Heart left ventricle (tissue), 16 donors: ENCODE results near the gene SEZ6L. TPM values are rescaled to one million over a fixed set of nuclear protein-coding genes. Genes with fewer than 3 reads are reported as not detected.

ENCODE experiments used
- ATAC-seq, 4 donors: fragments of 200-7000 bp; cut with Tn5 transposase; one replicate each; pipeline ENCODE4 v1.9.1; 2020 to 2022; ENCODE audit warnings: moderate library complexity in 4 of 4, mild to moderate bottlenecking in 3 of 4, moderate number of reproducible peaks in 1 of 4
- DNase-seq, 5 donors: peaks; one replicate each; pipeline ENCODE4 v3.0.0-alpha.2; 2020
- H3K27ac ChIP-seq, 12 donors: fragments of 200-600 bp; sonication (generic) in 4 of 12; one replicate each; pipeline versions ENCODE4 v1.5.0 to v1.8.0; 2016 to 2022; ENCODE audit warnings: mild to moderate bottlenecking in 2 of 12
- H3K27me3 ChIP-seq, 9 donors: fragments of 200-600 bp; sonication (generic) in 2 of 9; one replicate each; pipeline versions ENCODE4 v1.5.1 to v1.8.0; 2016 to 2022; ENCODE audit warnings: mild to moderate bottlenecking in 3 of 9
- H3K36me3 ChIP-seq, 9 donors: fragments of 200-600 bp; sonication (generic) in 2 of 9; one replicate each; pipeline versions ENCODE4 v1.5.0 to v1.8.0; 2018 to 2022; ENCODE audit warnings: mild to moderate bottlenecking in 2 of 9
- H3K4me1 ChIP-seq, 12 donors: fragments of 200-600 bp; sonication (generic) in 4 of 12; one replicate each; pipeline versions ENCODE4 v1.5.0 to v1.8.0; 2016 to 2022; ENCODE audit warnings: mild to moderate bottlenecking in 3 of 12
- H3K4me3 ChIP-seq, 12 donors: fragments of 200-600 bp; sonication (generic) in 4 of 12; one replicate each; pipeline versions ENCODE4 v1.5.0 to v1.8.0; 2017 to 2022; ENCODE audit warnings: mild to moderate bottlenecking in 9 of 12, moderate library complexity in 4 of 12
- H3K9me3 ChIP-seq, 12 donors: fragments of 200-600 bp; sonication (generic) in 4 of 12; one replicate each; pipeline versions ENCODE4 v1.5.0 to v1.8.0; 2016 to 2022; ENCODE audit warnings: mild to moderate bottlenecking in 1 of 12
- POLR2A ChIP-seq, 2 donors: fragments of 450-650 bp; IDR thresholded peaks; one replicate each; pipeline ENCODE4 v1.6.1; 2017; ENCODE audit warnings: antibody characterized with exemption in 2 of 2, mild to moderate bottlenecking in 2 of 2, moderate library complexity in 2 of 2
- WGBS, 4 donors: extraction: QIAGEN DNeasy Blood & Tissue Kit in 2 of 4; methylation state at CpG; one replicate each; pipeline versions ENCODE4 v1.1.5 to v1.1.7; 2013 to 2018; 5-methylcytosine and 5-hydroxymethylcytosine counted together
- intact Hi-C, 10 donors: fragments of 100-400 bp; cut with DNase I; formaldehyde crosslinking; loops; one replicate each; pipeline versions ENCODE4 v1.11.1 to v1.14.2; 2022
- polyA plus RNA-seq, 2 donors: library from polyadenylated mRNA; stranded (reverse); fragments of 200-250 nt; gene quantifications; one replicate each; pipeline ENCODE4 v1.2.3, GENCODE V29; 2013
- total RNA-seq, 9 donors: library from RNA; depleted of rRNA in 2 of 9; stranded (reverse); fragments of >200 nt in 2 of 9; fragmentation: NEBNext Ultra II Directional in 3 of 9; extraction: Animal tissue kit (Norgen Biotek cat#: 25700) in 3 of 9; gene quantifications; one replicate each; pipeline versions ENCODE4 v1.1.0 to v1.2.4, GENCODE V29; 2016 to 2023
- TF ChIP-seq, protein P1 (sequence below), 12 donors: fragments of 200-600 bp; sonication (generic) in 4 of 12; IDR thresholded peaks; one replicate each; pipeline versions ENCODE4 v1.5.0 to v1.8.0; 2018 to 2022; ENCODE audit warnings: antibody characterized with exemption in 12 of 12, mild to moderate bottlenecking in 5 of 12
- donor health status: ischemic (EF 13 %, LVEDD 7.1; RV severe dilation, severe dysfunction).
- donor health status: healthy with polysubstance abuse.
- donor health status: DM: no; HTN: yes; CAD: no.
- donor health status: DM: no; HTN: no; CAD: no.
- donor health status: ischemic (EF 25% LVEDD 6.9; RV normal size, moderate dysfunction).
- donor health status: ischemic (EF 25% LVEDD 5.7; RV mildly dilated, moderate dysfunction).
- donor health status: healthy.
- donor health status: DM: yes; HTN: yes; CAD: no.
- donor health status: ischemic (EF 35%, LVEDD 5.7; RV mildly dilated, moderate dysfunction).
- donor health status: nonischemic (EF 11% LVEDD 7.7; RV severe dilation, severe dysfunction).
- donor health status: DM: yes; HTN: yes; CAD: no.
- donor health status: PGD.
- donor health status: ischemic (EF 29% LVEDD 5.4; RV normal size, mild dysfunction).
- donor health status: nonischemic (EF 23%, LVEDD 6.1; RV moderate dilation, normal function).

The SEZ6L gene
- total and polyA plus RNA-seq, 11 donors, result 0.04 to 1.6 (median 0.17) TPM; not detected in 2

DNA sequence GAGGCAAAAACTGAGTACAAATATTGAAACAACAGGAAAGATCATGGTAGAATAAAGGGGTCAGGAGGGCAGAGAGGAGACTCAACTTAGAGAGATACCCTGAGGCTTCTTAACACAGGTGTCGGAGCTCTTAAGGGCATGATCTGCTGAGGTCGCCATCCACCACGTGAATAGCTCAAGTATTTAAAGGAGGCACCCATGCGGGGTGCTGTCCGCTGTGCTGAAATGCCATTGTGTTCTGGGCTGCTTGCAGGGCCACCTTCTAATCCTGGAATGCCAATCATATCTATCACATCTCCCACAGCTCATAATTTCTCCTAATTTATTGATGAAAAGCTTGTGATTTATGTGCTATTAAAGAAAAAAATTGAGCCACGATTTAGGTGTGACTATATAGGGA, 90.2 kb downstream of the SEZ6L start:
- ATAC-seq (peak in 2 of 4 donors; percentile 48 to 57), DNase-seq (peak in 1 of 5 donors; percentile 35)
- TF ChIP-seq, protein P1, sequence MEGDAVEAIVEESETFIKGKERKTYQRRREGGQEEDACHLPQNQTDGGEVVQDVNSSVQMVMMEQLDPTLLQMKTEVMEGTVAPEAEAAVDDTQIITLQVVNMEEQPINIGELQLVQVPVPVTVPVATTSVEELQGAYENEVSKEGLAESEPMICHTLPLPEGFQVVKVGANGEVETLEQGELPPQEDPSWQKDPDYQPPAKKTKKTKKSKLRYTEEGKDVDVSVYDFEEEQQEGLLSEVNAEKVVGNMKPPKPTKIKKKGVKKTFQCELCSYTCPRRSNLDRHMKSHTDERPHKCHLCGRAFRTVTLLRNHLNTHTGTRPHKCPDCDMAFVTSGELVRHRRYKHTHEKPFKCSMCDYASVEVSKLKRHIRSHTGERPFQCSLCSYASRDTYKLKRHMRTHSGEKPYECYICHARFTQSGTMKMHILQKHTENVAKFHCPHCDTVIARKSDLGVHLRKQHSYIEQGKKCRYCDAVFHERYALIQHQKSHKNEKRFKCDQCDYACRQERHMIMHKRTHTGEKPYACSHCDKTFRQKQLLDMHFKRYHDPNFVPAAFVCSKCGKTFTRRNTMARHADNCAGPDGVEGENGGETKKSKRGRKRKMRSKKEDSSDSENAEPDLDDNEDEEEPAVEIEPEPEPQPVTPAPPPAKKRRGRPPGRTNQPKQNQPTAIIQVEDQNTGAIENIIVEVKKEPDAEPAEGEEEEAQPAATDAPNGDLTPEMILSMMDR (IDR thresholded peaks at IDR 0.05), result no peak
- TF ChIP-seq POLR2A (IDR thresholded peaks at IDR 0.05), result no peak
- Histone ChIP-seq H3K36me3 (no peaks in the 10 kb centered on the region), H3K27me3 (peaks cover 0 to 25% (median 0%) of the 10 kb centered on the region in 9 donors), H3K4me3 (no peak overlapping the region), H3K27ac (no peak overlapping the region), H3K9me3 (no peaks in the 10 kb centered on the region), H3K4me1 (no peaks in the 10 kb centered on the region)
- intact Hi-C loops, result no loop called here
- WGBS, 4 donors, result 2 to 4% (median 3%) methylated on average over 6 of the region's 6 CpGs

DNA sequence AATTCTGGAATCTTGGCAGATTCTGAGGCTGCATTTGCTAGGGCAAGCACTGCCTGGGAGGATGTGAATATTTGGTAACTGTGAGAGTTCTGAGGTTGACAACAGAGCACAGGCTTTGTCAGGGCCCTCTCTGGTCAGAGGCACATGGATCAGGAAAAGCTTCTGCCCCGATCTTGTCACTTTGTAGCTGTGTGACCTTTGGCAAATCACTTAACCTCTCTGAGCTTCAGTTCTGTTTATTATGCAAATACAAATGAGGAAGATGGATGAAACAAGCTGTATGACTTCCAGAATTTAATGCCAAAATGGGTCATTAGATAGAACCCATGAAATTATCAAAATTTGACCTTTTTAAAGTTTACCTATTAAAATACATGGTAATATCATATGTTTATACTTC, 94.9 kb downstream of the SEZ6L start:
- Histone ChIP-seq H3K4me3 (no peak overlapping the region), H3K27me3 (peaks cover 0 to 43% (median 0%) of the 10 kb centered on the region in 9 donors)

DNA sequence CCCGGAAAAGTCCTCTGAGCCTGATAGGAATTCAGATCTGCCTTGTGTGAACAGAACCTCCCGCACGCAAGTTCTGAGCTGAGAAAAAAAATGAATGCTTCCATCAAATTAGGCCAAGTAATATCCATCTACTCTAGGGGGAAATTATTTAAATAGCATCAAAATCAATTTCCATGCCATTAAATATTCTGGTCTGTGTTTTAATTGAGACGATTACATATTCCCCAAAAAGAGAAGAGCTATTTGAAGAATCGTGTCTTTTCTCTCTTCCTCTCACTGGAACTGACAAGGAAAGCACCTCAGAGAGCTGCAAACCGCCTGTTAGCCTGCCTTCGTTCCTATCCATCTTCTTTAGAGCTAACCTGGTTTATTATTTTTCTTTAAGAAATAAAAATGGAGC, 96.0 kb downstream of the SEZ6L start:
- WGBS, 4 donors, result 62 to 68% (median 66%) methylated on average over 7 of the region's 7 CpGs
- TF ChIP-seq, protein P1 (IDR thresholded peaks at IDR 0.05), result no peak
- TF ChIP-seq POLR2A (IDR thresholded peaks at IDR 0.05), result no peak
- H3K36me3 ChIP-seq, result no peaks in the 10 kb centered on the region
- ATAC-seq (no peak), DNase-seq (no peak)
- H3K4me1 ChIP-seq, result no peaks in the 10 kb centered on the region
- H3K27ac ChIP-seq, result no peak overlapping the region
- no peaks in the 10 kb centered on the region for H3K9me3 ChIP-seq
- no peak overlapping the region for H3K4me3 ChIP-seq
- H3K27me3 ChIP-seq, result peaks cover 0 to 43% (median 0%) of the 10 kb centered on the region in 9 donors
- intact Hi-C loops, result loop anchor here in 1 of 10 donors (10.0 kb wide), 1 partner anchor 60 kb away; no protein-coding TSS in a partner anchor

More for the DNA sequence above, 94.9 kb downstream of the SEZ6L start:
- Histone ChIP-seq H3K4me1 (no peaks in the 10 kb centered on the region), H3K36me3 (no peaks in the 10 kb centered on the region), H3K27ac (no peak overlapping the region), H3K9me3 (no peaks in the 10 kb centered on the region)
- no peak for DNase-seq
- TF ChIP-seq POLR2A (IDR thresholded peaks at IDR 0.05), result no peak
- TF ChIP-seq, protein P1 (IDR thresholded peaks at IDR 0.05), result no peak
- 33 to 77% (median 38%) methylated on average over 1 of the region's 1 CpG for WGBS, 4 donors
- intact Hi-C loops, result loop anchor here in 1 of 10 donors (10.0 kb wide), 1 partner anchor 59 kb away; no protein-coding TSS in a partner anchor
- ATAC-seq, result no peak

DNA sequence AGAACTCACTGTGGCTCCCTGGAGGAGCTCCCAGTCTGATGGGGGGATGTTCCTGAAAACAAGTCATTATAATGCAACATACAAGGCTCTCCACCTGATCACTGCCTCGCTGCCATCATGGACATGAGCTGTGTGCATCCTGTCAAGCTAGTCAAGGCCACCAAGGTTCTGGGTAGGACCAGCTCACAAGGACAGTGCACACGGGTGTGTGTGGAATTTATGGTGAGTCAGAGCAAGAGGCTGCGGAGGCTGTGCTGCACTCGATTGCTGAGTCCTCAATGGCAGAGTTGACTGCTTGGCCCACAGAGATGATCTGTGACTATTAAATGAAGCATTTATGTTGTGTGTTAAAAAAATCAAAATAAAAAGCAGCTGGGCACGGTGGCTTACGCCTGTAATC, 96.6 kb downstream of the SEZ6L start:
- ATAC-seq, result no peak
- TF ChIP-seq, protein P1 (IDR thresholded peaks at IDR 0.05), result no peak
- no peak for TF ChIP-seq POLR2A (IDR thresholded peaks at IDR 0.05)

More for the DNA sequence above, 96.6 kb downstream of the SEZ6L start:
- intact Hi-C loops, result loop anchor here in 1 of 10 donors (10.0 kb wide), 1 partner anchor 61 kb away; no protein-coding TSS in a partner anchor
- Histone ChIP-seq H3K36me3 (no peaks in the 10 kb centered on the region), H3K4me3 (no peak overlapping the region), H3K27ac (no peak overlapping the region), H3K9me3 (no peaks in the 10 kb centered on the region), H3K27me3 (peaks cover 0 to 47% (median 0%) of the 10 kb centered on the region in 9 donors), H3K4me1 (no peaks in the 10 kb centered on the region)
- 71 to 81% (median 75%) methylated on average over 6 of the region's 6 CpGs for WGBS, 4 donors
- DNase-seq, result no peak
